Medulla oblongata (tissue), 1 donor: ENCODE results near the gene RFX2.
"Not testable (repeated sequence)": the region's sequence is repeated elsewhere in the genome, so short reads cannot be mapped to it uniquely, and the experiment has no call there.

Experiments used
- DNase-seq: peaks from one replicate; pipeline ENCODE4 v3.0.0-alpha.2; 2015; ENCODE audit errors: extremely low spot score

Gene RFX2

GRCh38 chr19:5991244-5991838 lies 119.0 kb downstream of the RFX2 start:
- no peak for DNase-seq

DNA sequence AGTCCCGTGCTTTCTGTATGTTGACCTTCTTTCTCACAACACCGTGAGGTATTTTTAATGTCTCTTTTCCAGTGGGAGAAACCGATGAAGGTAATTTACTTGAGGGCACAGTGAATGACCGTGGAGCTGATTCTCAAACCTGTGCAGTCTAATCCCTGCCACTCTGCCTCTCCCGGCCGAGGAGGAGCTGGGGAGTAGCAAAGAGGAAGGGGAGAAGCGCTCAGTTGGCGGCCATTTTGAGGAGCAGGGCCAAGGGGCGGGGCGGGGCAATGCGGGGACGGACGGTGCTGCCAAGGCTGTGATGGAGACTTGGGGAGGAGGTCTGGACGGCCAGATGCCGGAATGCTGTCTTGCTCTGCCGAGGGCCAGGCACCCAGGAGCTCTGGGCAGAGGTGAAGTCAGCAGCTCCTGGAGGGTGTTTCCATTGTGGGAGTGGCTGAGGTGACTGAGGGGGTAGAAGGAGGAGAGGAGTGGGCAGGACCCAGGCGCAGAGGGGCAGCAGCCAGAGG lies 120.0 kb downstream of the RFX2 start:
- DNase-seq: no peak

- DNase-seq: no peak
Observed at GRCh38 chr19:5989388-5990074, 120.8 kb downstream of the RFX2 start.

DNA sequence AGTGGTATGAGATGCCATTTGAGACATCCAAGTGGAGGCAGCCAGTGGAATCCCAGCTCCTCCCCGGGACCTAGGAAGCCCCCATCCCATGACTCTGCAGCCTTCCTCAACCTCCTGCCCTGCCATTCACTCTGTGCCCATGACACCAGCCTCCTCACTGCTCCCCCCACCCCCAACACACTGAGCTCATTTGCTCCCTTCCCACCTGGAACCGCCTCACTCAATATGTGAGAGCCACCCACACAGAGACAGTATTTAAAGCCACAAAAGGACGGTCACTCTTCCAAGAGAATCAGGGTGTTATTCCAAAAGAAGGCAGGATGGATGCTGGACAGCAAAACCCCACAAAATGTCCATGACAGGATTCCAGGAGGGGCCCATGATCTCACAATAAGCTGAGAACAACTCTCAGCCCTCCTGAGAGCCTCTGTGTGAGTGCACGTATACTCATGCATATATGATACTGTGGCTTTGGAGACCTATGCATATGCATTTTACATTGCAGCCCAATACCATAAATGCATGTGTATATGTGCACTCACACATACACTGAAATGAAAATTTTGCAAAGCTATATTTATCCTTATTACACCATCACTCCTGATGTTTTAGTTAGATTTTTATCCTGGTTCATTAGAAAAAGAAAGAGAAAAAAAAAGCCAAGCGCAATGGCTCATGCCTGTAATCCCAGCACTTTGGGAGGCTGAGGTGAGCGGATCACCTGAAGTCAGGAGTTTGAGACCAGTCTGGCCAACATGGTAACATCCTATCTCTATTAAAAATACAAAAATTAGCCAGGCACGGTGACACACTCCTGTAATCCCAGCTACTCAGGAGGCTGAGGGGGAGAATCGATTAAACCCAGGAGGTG lies 121.5 kb downstream of the RFX2 start:
- DNase-seq: no peak

DNA sequence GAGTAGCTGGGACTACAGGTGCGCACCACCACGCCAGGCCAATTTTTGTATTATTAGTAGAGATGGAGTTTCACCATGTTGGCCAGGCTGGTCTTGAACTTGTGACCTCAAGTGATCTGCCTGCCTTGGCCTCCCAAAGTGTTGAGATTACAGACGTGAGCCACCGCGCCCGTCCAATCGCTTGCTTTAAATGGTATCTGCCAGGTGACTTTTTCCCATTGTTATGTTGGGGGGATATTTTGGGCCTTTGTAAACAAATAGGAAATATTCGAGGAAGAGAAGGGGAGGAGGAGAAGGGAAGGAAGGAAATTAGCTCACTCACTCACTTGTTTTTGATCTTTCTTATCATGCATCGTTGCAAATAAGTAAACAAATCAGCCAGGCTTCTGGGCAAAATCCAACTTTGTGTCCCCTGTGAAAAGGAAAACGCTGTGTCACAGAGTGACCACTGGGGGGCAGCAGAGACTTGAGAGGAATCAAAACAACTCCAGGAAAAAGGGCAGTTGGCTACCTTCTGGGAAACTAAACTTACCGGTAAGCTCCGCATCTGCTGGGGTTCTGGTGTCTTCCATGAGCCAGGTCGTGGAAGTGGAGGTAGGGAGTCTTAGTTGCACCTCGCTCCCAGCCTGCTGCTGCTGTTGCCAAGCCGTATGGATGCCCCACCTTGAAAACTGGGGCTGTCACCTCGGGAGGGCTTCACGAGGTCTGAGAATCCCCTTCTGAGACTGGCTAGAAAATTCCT lies 123.1 kb downstream of the RFX2 start:
- DNase-seq: peak; percentile 88

DNA sequence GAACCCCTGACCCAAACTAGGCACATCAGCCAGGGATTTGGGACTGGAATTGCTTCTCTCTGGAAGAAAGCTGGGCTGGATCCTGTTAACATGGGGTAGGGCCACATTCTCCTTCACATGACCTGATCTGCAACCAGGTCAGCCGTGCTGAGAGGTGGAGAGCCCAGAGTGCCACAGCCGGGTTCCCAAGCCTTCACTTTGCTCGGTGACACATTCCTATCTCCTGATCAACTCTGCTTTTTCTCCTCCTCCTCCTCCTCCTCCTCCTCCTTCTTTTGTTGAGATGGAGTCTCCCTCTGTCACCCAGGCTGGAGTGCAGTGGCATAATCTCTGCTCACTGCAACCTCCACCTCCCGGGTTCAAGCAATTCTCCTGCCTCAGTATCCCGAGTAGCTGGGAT lies 124.5 kb downstream of the RFX2 start:
- not testable (repeated sequence) for DNase-seq

DNA sequence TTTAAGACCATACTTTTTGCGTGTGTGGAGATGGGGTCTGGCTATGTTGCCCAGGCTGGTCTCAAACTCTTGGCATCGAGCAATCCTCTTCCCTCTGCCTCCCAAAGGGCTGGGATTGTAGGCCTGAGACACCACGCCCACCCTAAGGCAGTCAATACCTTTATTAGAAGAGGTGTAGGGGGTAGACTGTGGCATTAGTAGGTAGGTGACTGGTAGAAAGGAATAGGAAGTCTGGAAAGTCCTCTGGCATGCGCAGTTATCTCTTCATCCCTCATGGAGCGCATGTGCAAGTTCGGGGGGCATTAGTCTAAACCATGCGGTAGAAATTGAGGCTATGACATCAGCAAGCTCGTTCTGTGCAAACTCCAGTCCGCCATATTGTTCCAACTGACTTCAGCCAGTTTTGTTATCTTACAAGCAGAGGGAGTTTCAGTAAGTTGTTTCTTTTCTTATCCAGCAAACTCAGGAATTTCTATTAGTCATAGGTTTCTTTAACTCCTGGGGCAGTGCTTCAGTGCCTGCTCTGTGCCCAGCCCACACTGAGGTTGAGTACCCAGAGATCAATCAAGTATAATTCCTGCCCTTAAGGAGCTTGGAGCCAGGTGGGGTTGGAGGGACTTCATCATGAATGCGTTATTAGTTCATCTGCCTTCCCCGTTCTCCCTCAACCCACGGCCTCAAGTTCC lies 125.1 kb downstream of the RFX2 start:
- DNase-seq: no peak

GRCh38 chr19:5984600-5984999 lies 125.7 kb downstream of the RFX2 start:
- no peak for DNase-seq

DNA sequence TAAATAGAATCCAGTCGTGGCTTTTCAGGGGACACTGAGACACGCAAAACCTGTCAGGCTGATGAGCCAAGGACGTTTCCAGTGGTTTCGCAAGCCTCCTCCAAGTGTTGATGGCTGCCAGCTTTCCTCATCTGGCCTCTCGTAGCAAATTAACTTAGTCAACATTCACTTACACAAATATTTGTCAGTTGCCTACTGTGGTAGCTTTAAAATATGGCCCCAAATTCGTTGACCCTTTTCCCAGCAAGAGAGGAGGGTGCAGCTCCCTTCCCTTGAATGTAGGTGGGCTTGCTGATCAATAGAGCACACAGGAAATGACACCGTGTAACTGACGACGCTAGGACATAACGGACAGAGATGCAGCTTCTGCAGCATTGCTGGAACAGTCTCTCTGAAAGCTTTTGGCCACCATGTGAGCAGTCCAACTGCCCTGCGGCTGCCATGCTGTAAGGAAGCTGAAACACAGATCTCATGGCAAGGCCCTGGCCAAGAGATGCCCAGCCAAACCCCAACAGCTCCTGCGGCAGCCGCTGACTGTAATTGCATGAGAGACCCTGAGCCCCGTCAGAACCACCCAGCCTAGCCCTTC lies 126.8 kb downstream of the RFX2 start:
- DNase-seq: no peak

DNA sequence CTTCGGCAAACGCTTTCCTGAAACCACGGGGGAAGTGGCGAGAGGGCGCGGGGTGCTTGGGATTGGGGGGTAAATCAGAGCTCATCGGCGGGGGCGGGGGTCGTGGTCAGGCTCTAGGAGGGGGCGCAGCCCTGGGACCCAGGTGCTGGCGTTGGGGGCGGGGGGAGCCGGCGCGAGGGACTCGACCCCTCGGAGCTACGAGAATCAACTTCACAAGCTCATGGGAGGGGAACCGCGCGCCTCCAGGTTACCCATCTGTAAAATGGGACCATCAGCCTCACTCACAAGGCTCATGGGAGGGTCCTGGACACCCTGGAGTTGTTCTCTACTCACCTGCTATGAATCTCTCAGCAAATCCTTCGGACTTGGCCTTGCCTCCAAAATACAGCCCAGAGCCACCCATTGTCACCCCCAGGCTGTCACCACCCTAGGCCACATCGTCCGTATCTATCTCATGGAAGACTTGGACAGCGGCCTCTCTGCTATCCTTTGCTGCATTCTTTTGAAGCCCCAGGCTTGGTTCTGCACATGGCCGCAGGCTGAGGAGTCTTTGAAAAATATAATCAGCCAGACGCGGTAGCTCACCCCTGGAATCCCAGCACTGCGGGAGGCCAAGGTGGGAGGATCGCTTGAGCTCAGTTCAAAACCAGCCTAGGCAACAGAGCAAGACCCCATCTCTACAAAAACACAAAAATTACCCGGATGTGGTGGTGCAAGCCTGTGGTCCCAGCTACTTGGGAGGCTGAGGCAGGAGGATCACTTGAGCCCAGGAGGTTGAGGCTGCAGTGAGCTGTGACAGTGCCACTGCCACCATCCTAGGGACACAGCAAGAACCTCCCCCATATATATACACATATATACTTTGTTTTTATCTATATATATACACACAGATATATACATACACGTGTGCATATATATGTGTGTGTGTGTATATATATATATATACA lies 131.4 kb downstream of the RFX2 start:
- DNase-seq: no peak

DNA sequence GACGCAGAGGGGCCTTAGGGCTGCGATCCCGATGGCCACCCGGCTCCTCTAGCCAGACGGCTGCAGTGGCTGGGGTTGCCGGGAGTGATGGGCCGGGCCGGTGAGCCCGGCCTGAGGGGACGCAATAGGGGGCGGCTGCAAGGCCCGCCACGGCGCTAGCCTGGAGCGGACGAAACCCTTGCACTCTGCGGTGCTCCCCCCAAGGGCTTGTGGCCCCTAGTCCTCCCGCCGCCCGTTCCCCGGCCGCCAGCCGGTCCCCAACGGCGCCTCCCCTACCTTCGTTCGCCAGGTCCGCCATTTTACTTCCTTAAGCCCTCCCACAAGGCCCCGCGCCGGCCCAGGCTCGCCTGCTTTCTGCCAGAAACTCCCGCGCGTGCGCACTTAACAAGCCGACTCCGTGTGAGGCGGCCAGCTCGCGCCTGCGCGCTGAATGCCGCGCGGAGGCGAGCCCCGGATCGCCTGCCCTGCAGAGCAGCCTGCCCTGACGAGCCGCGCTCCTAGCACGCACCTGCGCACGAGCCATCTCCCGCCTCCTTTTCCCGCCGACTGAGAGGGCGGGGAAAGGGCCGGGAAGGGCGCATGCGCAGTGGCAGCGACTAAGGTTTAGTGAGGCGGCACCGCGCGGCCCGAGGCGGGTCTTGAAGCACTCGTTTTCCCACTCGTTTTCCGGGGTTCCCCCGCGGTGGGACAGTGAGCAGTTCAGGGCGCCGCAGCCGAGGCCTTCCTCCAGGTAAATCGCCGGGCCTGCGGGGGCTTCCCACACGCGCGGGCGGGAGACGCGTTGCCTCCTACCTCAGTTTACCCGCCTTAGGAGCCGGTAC lies 132.3 kb downstream of the RFX2 start, which contains the start of gene RANBP3:
Gene RANBP3, minus strand, starts transcription at position 356 of the 821 bp plus-strand sequence. Its CDS starts 58 bp downstream, at position 298.
- DNase-seq: peak; percentile 98

- no peak for DNase-seq
Observed at GRCh38 chr19:5977222-5977784, 133.0 kb downstream of the RFX2 start.

- DNase-seq: no peak
Observed at GRCh38 chr19:5976768-5977167, 133.5 kb downstream of the RFX2 start.

DNA sequence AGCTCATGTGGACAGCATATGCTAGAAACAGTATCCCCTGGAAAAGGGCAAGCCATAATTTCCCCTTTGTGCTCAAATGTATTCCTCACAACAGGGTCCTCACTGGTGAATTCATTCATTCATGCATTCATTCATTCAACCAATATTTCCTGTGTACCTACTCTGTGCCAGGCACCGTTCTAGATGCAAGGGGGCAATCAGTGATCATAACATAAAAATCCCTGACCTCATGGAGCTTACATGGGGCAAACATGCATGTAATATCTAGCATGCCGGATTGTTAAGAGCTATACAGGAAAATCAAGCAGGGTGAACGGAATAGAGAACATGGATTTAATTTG lies 134.9 kb downstream of the RFX2 start:
- DNase-seq: no peak

DNA sequence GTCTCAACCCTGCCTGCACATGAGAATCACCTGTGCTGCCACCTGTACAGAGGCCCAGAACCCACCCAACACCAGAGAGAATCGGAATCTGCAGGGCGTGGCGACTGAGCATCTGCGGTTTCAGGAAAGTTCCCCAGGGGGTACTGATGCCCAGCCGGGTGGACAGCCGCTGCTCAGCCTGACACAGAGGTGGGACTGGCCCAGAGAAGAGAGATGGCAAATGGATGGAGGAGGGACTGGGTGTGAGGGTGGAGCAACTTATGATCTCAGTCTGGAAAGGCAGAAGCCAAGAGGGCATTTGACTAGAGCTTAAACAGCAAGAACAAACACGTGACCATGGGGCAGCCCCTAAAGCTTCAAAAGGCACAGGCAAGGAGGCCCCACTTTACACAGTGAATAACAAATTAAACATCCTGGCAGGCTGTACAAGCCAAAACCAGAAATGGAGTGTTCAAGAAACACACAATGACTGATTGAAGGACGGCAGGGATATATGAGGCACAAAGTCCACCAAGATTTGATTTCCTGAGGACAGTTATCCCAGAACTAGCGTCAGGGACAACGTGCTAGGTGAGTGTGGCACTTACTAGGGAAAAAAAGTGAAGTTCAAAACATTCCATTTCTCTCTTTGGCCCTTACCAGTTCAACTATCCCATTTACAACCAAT lies 135.4 kb downstream of the RFX2 start:
- DNase-seq: no peak

DNA sequence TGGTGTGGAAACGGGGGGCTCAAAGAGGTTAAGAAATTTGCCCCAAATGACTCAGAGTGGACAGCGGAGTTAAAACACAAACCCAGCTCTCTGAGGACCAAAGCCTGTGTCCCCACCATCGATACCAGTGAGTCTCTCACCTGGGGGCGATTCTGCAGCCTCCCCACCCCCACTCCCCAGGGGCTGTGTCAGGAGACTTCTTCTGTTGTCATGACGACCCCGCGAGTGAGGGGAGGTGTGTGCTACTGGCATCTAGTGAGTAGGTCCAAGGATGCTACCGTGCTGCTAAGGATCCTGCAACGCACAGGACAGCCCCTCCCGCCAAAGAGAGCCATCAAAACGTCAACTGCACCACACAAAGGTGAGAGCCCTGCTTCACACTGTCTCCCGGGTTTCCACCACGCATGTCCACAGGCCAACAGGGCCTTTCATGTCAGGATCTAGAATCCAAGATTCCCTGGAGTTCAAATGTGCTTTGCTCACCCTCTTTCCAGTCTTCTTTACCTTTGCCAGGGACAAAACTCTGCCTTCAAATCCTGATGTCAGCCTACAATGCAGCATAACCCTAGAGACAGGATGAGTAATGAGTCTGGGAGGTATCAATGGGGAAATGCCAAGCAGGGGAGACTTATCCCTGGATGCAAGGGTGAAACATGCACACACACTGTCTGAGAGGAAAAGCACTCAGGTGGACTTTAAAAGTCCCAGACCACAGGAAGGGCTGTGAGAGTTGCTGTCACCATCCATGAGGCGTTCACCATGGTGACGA lies 136.2 kb downstream of the RFX2 start:
- DNase-seq: no peak

- no peak for DNase-seq
Observed at GRCh38 chr19:5973376-5973775, 136.9 kb downstream of the RFX2 start.
